Measurements from ENCODE around the gene FOXP1.

The FOXP1 gene

DNA sequence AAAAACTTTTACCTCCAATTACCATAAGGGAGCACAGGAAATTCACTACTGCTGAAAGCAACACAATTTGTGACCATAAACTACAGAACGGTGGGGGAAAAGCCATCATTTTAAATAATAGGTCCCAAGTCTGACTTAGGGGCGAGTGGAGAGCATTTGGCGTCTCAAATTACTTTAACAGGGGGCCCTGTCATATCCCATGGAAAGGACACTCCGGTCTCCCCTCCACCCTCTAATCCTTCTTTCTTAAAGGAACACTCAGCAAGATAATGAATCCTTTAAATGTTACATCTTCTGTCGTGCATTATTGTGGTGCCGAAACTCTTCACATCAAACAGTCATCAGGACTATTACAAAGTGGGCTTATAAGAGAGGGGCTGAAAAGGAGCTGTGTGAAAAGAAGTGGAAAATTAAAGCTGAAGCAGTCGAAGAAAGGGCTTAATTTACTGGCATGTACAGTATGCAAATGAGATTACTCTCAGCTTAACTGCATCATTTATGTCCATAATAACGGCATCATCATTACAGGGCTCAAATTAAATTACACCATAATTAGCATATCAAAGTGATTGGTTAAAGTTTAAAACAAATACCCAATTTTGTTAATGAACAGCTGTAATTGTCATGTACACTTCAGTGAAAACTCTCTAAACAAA lies 342.2 kb downstream of the FOXP1 start:
- H3K27me3 ChIP-seq (ENCODE audit: control insufficient read depth, insufficient read depth, low read length): no peaks in the 10 kb centered on the region
- no peak overlapping the region for H3K4me2 ChIP-seq (ENCODE audit: low read length)
- H2AFZ ChIP-seq: no peak overlapping the region
- H3K36me3 ChIP-seq (ENCODE audit: control insufficient read depth, insufficient read depth, low read length): no peaks in the 10 kb centered on the region
- no peaks in the 10 kb centered on the region for H3K9me3 ChIP-seq (ENCODE audit: control insufficient read depth, low read length)
- H3K4me1 ChIP-seq: no peaks in the 10 kb centered on the region
- H3K79me2 ChIP-seq: peaks cover 3% of the 10 kb centered on the region
- no peak overlapping the region for H3K4me3 ChIP-seq (ENCODE audit: low read depth, low read length)
- H3K27ac ChIP-seq: no peak overlapping the region
- TF ChIP-seq, protein P1, sequence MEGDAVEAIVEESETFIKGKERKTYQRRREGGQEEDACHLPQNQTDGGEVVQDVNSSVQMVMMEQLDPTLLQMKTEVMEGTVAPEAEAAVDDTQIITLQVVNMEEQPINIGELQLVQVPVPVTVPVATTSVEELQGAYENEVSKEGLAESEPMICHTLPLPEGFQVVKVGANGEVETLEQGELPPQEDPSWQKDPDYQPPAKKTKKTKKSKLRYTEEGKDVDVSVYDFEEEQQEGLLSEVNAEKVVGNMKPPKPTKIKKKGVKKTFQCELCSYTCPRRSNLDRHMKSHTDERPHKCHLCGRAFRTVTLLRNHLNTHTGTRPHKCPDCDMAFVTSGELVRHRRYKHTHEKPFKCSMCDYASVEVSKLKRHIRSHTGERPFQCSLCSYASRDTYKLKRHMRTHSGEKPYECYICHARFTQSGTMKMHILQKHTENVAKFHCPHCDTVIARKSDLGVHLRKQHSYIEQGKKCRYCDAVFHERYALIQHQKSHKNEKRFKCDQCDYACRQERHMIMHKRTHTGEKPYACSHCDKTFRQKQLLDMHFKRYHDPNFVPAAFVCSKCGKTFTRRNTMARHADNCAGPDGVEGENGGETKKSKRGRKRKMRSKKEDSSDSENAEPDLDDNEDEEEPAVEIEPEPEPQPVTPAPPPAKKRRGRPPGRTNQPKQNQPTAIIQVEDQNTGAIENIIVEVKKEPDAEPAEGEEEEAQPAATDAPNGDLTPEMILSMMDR (IDR thresholded peaks at IDR 0.05): no peak
- H3K9ac ChIP-seq: no peak overlapping the region

DNA sequence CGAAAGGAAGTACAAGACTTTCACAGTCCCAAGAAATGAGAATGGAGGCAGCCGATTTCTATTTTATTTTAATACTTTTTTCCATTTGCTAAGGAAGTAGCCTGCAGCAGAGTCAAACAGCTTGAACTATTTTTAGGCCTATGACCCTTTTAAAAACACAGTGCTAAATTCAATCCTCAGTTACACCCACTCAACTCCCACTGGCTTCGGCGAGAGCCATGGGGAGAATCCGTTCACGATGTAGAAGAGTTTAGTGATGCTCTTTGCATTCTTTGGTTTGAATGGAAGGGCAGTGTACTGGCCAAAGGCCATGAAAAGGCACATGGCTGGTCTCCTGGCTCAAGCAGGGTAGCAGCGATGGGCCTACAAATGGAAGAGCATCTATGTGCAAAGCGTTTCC lies 343.5 kb downstream of the FOXP1 start:
- no peaks in the 10 kb centered on the region for H3K9me3 ChIP-seq (ENCODE audit: control insufficient read depth, low read length)
- peaks cover 3% of the 10 kb centered on the region for H3K79me2 ChIP-seq
- no peaks in the 10 kb centered on the region for H3K36me3 ChIP-seq (ENCODE audit: control insufficient read depth, insufficient read depth, low read length)
- TF ChIP-seq, protein P1 (IDR thresholded peaks at IDR 0.05): no peak
- no peak overlapping the region for H3K4me3 ChIP-seq (ENCODE audit: low read depth, low read length)
- H3K4me2 ChIP-seq (ENCODE audit: low read length): no peak overlapping the region
- no peak overlapping the region for H3K9ac ChIP-seq
- no peak overlapping the region for H3K27ac ChIP-seq
- no peaks in the 10 kb centered on the region for H3K4me1 ChIP-seq
- no peaks in the 10 kb centered on the region for H3K27me3 ChIP-seq (ENCODE audit: control insufficient read depth, insufficient read depth, low read length)
- H2AFZ ChIP-seq: no peak overlapping the region

DNA sequence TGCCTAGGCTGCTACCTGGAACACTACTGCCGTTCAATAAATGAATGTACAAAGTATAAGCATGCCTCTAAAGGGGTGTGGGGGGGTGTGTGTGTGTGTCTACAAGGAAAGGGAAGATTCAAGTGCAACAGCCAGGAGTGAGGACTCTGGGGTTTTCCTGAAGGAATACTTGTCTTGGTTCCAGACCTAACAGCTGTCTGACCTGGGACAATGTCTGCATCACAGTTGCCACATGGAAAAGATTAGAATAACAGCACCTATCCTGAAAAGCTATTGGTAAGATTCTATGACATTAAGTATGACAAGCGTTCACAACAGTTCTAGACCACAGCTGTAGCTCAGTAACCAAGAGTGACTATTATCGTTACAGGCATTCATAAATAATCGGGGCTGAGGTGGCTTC lies 345.2 kb downstream of the FOXP1 start:
- no peaks in the 10 kb centered on the region for H3K27me3 ChIP-seq (ENCODE audit: control insufficient read depth, insufficient read depth, low read length)
- peaks cover 3% of the 10 kb centered on the region for H3K79me2 ChIP-seq
- H3K36me3 ChIP-seq (ENCODE audit: control insufficient read depth, insufficient read depth, low read length): no peaks in the 10 kb centered on the region
- H3K4me3 ChIP-seq (ENCODE audit: low read depth, low read length): no peak overlapping the region
- H3K4me2 ChIP-seq (ENCODE audit: low read length): no peak overlapping the region
- TF ChIP-seq, protein P1 (IDR thresholded peaks at IDR 0.05): no peak
- H3K27ac ChIP-seq: no peak overlapping the region
- H3K9me3 ChIP-seq (ENCODE audit: control insufficient read depth, low read length): no peaks in the 10 kb centered on the region
- no peak overlapping the region for H2AFZ ChIP-seq
- H3K9ac ChIP-seq: no peak overlapping the region
- no peaks in the 10 kb centered on the region for H3K4me1 ChIP-seq

DNA sequence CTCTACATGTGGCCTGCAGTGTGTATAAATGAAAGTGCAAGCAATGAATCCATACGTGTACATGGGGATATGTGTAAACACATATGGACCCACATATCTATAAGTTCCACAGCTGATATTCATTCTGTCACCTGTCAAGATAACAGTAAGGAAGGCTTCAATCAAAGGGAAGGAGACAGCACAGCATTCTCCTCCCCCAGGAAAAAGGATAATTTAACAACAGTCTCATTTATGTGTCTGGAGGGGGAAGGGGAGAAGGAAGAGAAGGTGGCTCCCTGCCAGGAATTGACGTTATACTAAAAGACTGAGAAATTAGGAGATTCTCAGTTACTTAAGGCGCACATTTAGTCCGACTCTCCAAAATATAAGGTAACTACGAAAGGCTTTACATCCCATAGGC lies 345.9 kb downstream of the FOXP1 start:
- no peak overlapping the region for H3K27ac ChIP-seq
- TF ChIP-seq, protein P1 (IDR thresholded peaks at IDR 0.05): no peak
- H3K4me3 ChIP-seq (ENCODE audit: low read depth, low read length): no peak overlapping the region
- no peak overlapping the region for H3K4me2 ChIP-seq (ENCODE audit: low read length)
- no peak overlapping the region for H3K9ac ChIP-seq
- no peaks in the 10 kb centered on the region for H3K36me3 ChIP-seq (ENCODE audit: control insufficient read depth, insufficient read depth, low read length)
- H3K9me3 ChIP-seq (ENCODE audit: control insufficient read depth, low read length): no peaks in the 10 kb centered on the region
- no peaks in the 10 kb centered on the region for H3K27me3 ChIP-seq (ENCODE audit: control insufficient read depth, insufficient read depth, low read length)
- H2AFZ ChIP-seq: no peak overlapping the region
- H3K79me2 ChIP-seq: peaks cover 3% of the 10 kb centered on the region
- H3K4me1 ChIP-seq: no peaks in the 10 kb centered on the region

DNA sequence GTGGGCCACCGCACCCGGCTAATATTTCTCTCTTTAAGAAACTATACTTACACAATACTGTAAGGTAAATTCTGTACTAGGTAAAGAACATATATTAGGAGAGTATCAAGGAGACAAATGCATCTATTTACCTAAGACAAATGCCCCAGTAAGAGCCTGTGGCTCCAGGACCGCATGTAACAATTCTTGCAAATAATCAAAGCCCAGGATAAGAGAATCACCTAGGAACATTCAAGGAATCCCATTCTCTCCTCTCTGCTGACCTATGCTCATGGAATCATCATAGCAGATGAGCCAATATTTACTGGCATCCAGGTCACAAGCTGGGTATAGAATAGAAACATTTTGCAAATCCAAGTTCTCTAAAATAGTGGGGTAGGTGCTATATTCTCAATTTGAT lies 347.7 kb downstream of the FOXP1 start:
- Histone ChIP-seq H3K4me1 (no peaks in the 10 kb centered on the region), H3K27me3 (ENCODE audit: control insufficient read depth, insufficient read depth, low read length) (no peaks in the 10 kb centered on the region), H3K79me2 (peaks cover 3% of the 10 kb centered on the region), H3K36me3 (ENCODE audit: control insufficient read depth, insufficient read depth, low read length) (no peaks in the 10 kb centered on the region), H3K9ac (no peak overlapping the region), H2AFZ (no peak overlapping the region), H3K9me3 (ENCODE audit: control insufficient read depth, low read length) (no peaks in the 10 kb centered on the region), H3K4me3 (ENCODE audit: low read depth, low read length) (no peak overlapping the region), H3K27ac (no peak overlapping the region), H3K4me2 (ENCODE audit: low read length) (no peak overlapping the region)
- TF ChIP-seq, protein P1 (IDR thresholded peaks at IDR 0.05): no peak

Data from parathyroid adenoma (tissue), 2 donors.